Measurements from ENCODE around the gene MKRN2OS. TPM values are rescaled to one million over a fixed set of nuclear protein-coding genes. Genes with fewer than 3 reads are reported as not detected.
"Not testable (repeated sequence)": the region's sequence is repeated elsewhere in the genome, so short reads cannot be mapped to it uniquely, and the experiment has no call there.

Gene MKRN2OS
- polyA plus RNA-seq, 1 experiment, result not detected

GRCh38 chr3:12556314-12556689 lies 11.0 kb upstream of the MKRN2OS start:
- peak overlapping the region; percentile 80 for H3K27ac ChIP-seq (ENCODE audit: low read depth, low read length)
- peak overlapping the region; percentile 81 for H3K4me3 ChIP-seq (ENCODE audit: low read depth, low read length)
- ChIA-PET CTCF (no interaction called here), POLR2A (interaction anchor here (0.6 to 1.1 kb wide), 3 partner anchors 20 to 466 kb away, joined by 3 to 4 read pairs (median 3); no protein-coding TSS in a partner anchor)
- no peaks in the 10 kb centered on the region for H3K27me3 ChIP-seq (ENCODE audit: control insufficient read depth, insufficient read depth, low read length)
- TF ChIP-seq CTCF (IDR thresholded peaks at IDR 0.05; ENCODE audit: low read depth, low read length), result no peak
- H3K9me3 ChIP-seq (ENCODE audit: control insufficient read depth, insufficient read depth, low read length), result no peaks in the 10 kb centered on the region; the same call in 1 of the 2 replicates
- no peak for DNase-seq (ENCODE audit: low read depth, low spot score)

- peak overlapping the region; percentile 52 for H3K27ac ChIP-seq (ENCODE audit: low read depth, low read length)
- CTCF ChIA-PET, result interaction anchor here (0.5 to 1.4 kb wide), 5 partner anchors 25 to 419 kb away, joined by 3 read pairs; no protein-coding TSS in a partner anchor
Observed at GRCh38 chr3:12553921-12554391, 8.7 kb upstream of the MKRN2OS start.

GRCh38 chr3:12549971-12550760 lies 4.9 kb upstream of the MKRN2OS start:
- ChIA-PET POLR2A (no interaction called here), CTCF (no interaction called here)
- Histone ChIP-seq H3K9me3 (ENCODE audit: control insufficient read depth, insufficient read depth, low read length) (no peaks in the 10 kb centered on the region), H3K27ac (ENCODE audit: low read depth, low read length) (no peak overlapping the region), H3K27me3 (ENCODE audit: control insufficient read depth, insufficient read depth, low read length) (no peaks in the 10 kb centered on the region), H3K4me3 (ENCODE audit: low read depth, low read length) (no peak overlapping the region)
- no peak for TF ChIP-seq CTCF (IDR thresholded peaks at IDR 0.05; ENCODE audit: low read depth, low read length)
- DNase-seq (ENCODE audit: low read depth, low spot score), result no peak

More at GRCh38 chr3:12553921-12554391, 8.7 kb upstream of the MKRN2OS start:
- Histone ChIP-seq H3K9me3 (ENCODE audit: control insufficient read depth, insufficient read depth, low read length) (no peaks in the 10 kb centered on the region; the same call in 1 of the 2 replicates), H3K4me3 (ENCODE audit: low read depth, low read length) (peak overlapping the region; percentile 60), H3K27me3 (ENCODE audit: control insufficient read depth, insufficient read depth, low read length) (no peaks in the 10 kb centered on the region)
- no peak for TF ChIP-seq CTCF (IDR thresholded peaks at IDR 0.05; ENCODE audit: low read depth, low read length)
- POLR2A ChIA-PET, result no interaction called here
- no peak for DNase-seq (ENCODE audit: low read depth, low spot score)

- Histone ChIP-seq H3K4me3 (ENCODE audit: low read depth, low read length) (no peak overlapping the region), H3K27ac (ENCODE audit: low read depth, low read length) (no peak overlapping the region), H3K27me3 (ENCODE audit: control insufficient read depth, insufficient read depth, low read length) (no peaks in the 10 kb centered on the region), H3K9me3 (ENCODE audit: control insufficient read depth, insufficient read depth, low read length) (no peaks in the 10 kb centered on the region)
- POLR2A ChIA-PET, result no interaction called here
- CTCF ChIA-PET, result interaction anchor here (1.0 to 1.2 kb wide), 2 partner anchors 175 to 410 kb away, joined by 3 read pairs; no protein-coding TSS in a partner anchor
- TF ChIP-seq CTCF (IDR thresholded peaks at IDR 0.05; ENCODE audit: low read depth, low read length), result no peak
- DNase-seq (ENCODE audit: low read depth, low spot score), result no peak
Observed at GRCh38 chr3:12544652-12545472, 437 bp downstream of the MKRN2OS start.

- not testable (repeated sequence) for H3K4me3 ChIP-seq (ENCODE audit: low read depth, low read length); H3K9me3 ChIP-seq (ENCODE audit: control insufficient read depth, insufficient read depth, low read length); H3K27me3 ChIP-seq (ENCODE audit: control insufficient read depth, insufficient read depth, low read length); DNase-seq (ENCODE audit: low read depth, low spot score); H3K27ac ChIP-seq (ENCODE audit: low read depth, low read length)
- ChIA-PET CTCF (interaction anchor here (0.5 to 1.2 kb wide), 2 partner anchors 17 to 408 kb away, joined by 4 to 5 read pairs; no protein-coding TSS in a partner anchor), POLR2A (interaction anchor here (1.1 kb wide), 1 partner anchor 9 kb away, joined by 3 read pairs; no protein-coding TSS in a partner anchor)
Observed at GRCh38 chr3:12543497-12543896, 1.8 kb downstream of the MKRN2OS start.

Data from AG04450 (cell line).